Esophagus (tissue), 2 donors: Measurements from ENCODE around the gene SLC17A4. TPM values are rescaled to one million over a fixed set of nuclear protein-coding genes. Genes with fewer than 3 reads are reported as not detected.
"Not testable (repeated sequence)": the region's sequence is repeated elsewhere in the genome, so short reads cannot be mapped to it uniquely, and the experiment has no call there.

Experiments used
- H3K27ac ChIP-seq, 2 donors: one replicate each; pipeline ENCODE4 v1.5.1; 2013; ENCODE audit warnings: low read depth in 2 of 2, mild to moderate bottlenecking in 2 of 2, inconsistent platforms in 1 of 2, low read length in 1 of 2, moderate library complexity in 1 of 2
- H3K27me3 ChIP-seq, 2 donors: one replicate each; pipeline ENCODE4 v1.6.1; 2013; ENCODE audit warnings: low read length in 2 of 2, control low read depth in 1 of 2, mild to moderate bottlenecking in 1 of 2; ENCODE audit not compliant: insufficient read depth in 2 of 2, control insufficient read depth in 1 of 2
- H3K36me3 ChIP-seq, 2 donors: one replicate each; pipeline ENCODE4 v1.6.1; 2013; ENCODE audit warnings: low read length in 1 of 2; ENCODE audit not compliant: control insufficient read depth in 2 of 2, insufficient read depth in 2 of 2
- H3K4me1 ChIP-seq, 2 donors: one replicate each; pipeline ENCODE4 v1.6.1; 2013; ENCODE audit warnings: low read length in 1 of 2; ENCODE audit not compliant: control insufficient read depth in 2 of 2, insufficient read depth in 2 of 2
- H3K4me3 ChIP-seq, 2 donors: one replicate each; pipeline ENCODE4 v1.5.1; 2013; ENCODE audit warnings: low read length in 2 of 2, mild to moderate bottlenecking in 2 of 2, low read depth in 1 of 2, moderate library complexity in 1 of 2
- H3K9me3 ChIP-seq, 2 donors: one replicate each; pipeline ENCODE4 v1.6.1; 2013; ENCODE audit warnings: mild to moderate bottlenecking in 2 of 2, low read depth in 1 of 2, low read length in 1 of 2, moderate library complexity in 1 of 2; ENCODE audit not compliant: control insufficient read depth in 2 of 2, insufficient read depth in 1 of 2
- WGBS, 2 donors: extraction: QIAGEN DNeasy Blood & Tissue Kit; methylation state at CpG; one replicate each; pipeline ENCODE4 v1.1.7; 2013; 5-methylcytosine and 5-hydroxymethylcytosine counted together
- polyA plus RNA-seq, 2 donors: library from polyadenylated mRNA; stranded (reverse); fragments of 200-250 nt; gene quantifications; one replicate each; pipeline ENCODE4 v1.2.3, GENCODE V29; 2013
- donor health status: healthy with polysubstance abuse.
- donor health status: Bipolar disorder and iron deficiency.

The SLC17A4 gene
- polyA plus RNA-seq, 2 donors: not detected

GRCh38 chr6:25748601-25749517 is 5.7 kb upstream of the SLC17A4 start:
- not testable (repeated sequence) for H3K27me3 ChIP-seq, H3K27ac ChIP-seq, H3K4me1 ChIP-seq, H3K36me3 ChIP-seq, H3K9me3 ChIP-seq, H3K4me3 ChIP-seq
- WGBS, 2 donors: 49 to 61% methylated on average over 17 of the region's 17 CpGs

- Histone ChIP-seq H3K4me3 (no peak overlapping the region), H3K4me1 (no peaks in the 10 kb centered on the region), H3K27me3 (no peaks in the 10 kb centered on the region), H3K36me3 (no peaks in the 10 kb centered on the region), H3K9me3 (no peaks in the 10 kb centered on the region), H3K27ac (no peak overlapping the region)
- 52 to 77% methylated on average over 2 of the region's 2 CpGs for WGBS, 2 donors
Observed at GRCh38 chr6:25749837-25750236, 4.7 kb upstream of the SLC17A4 start.

GRCh38 chr6:25750906-25751305 is 3.6 kb upstream of the SLC17A4 start:
- Histone ChIP-seq H3K36me3 (no peaks in the 10 kb centered on the region), H3K4me1 (no peaks in the 10 kb centered on the region), H3K4me3 (no peak overlapping the region), H3K27me3 (peaks cover 0 to 3% of the 10 kb centered on the region in 2 donors), H3K27ac (no peak overlapping the region), H3K9me3 (no peaks in the 10 kb centered on the region)
- 36 to 44% methylated on average over 3 of the region's 3 CpGs for WGBS, 2 donors

- Histone ChIP-seq H3K27me3 (peaks cover 3% of the 10 kb centered on the region in 2 donors), H3K36me3 (no peaks in the 10 kb centered on the region), H3K27ac (no peak overlapping the region), H3K9me3 (no peaks in the 10 kb centered on the region), H3K4me1 (no peaks in the 10 kb centered on the region), H3K4me3 (no peak overlapping the region)
Observed at GRCh38 chr6:25753079-25753478, 1.5 kb upstream of the SLC17A4 start.

GRCh38 chr6:25755483-25755882 is 941 bp downstream of the SLC17A4 start:
- no peak overlapping the region for H3K4me3 ChIP-seq
- 92% methylated on average over 1 of the region's 1 CpG for WGBS, 2 donors
- no peaks in the 10 kb centered on the region for H3K4me1 ChIP-seq

GRCh38 chr6:25756382-25757363 is 2.1 kb downstream of the SLC17A4 start:
- H3K4me3 ChIP-seq: no peak overlapping the region
- no peaks in the 10 kb centered on the region for H3K36me3 ChIP-seq
- H3K4me1 ChIP-seq: no peaks in the 10 kb centered on the region
- H3K27ac ChIP-seq: no peak overlapping the region
- H3K27me3 ChIP-seq: peaks cover 3% of the 10 kb centered on the region in 2 donors
- WGBS, 2 donors: 79 to 83% methylated on average over 9 of the region's 9 CpGs
- H3K9me3 ChIP-seq: no peaks in the 10 kb centered on the region

More at GRCh38 chr6:25755483-25755882, 941 bp downstream of the SLC17A4 start:
- H3K9me3 ChIP-seq: no peaks in the 10 kb centered on the region
- H3K27me3 ChIP-seq: peaks cover 3% of the 10 kb centered on the region in 2 donors
- H3K27ac ChIP-seq: no peak overlapping the region
- no peaks in the 10 kb centered on the region for H3K36me3 ChIP-seq

- Histone ChIP-seq H3K27me3 (peaks cover 3% of the 10 kb centered on the region in 2 donors), H3K4me1 (no peaks in the 10 kb centered on the region), H3K36me3 (no peaks in the 10 kb centered on the region), H3K4me3 (no peak overlapping the region), H3K9me3 (no peaks in the 10 kb centered on the region), H3K27ac (no peak overlapping the region)
- 73 to 80% methylated on average over 6 of the region's 6 CpGs for WGBS, 2 donors
Observed at GRCh38 chr6:25757936-25758642, 3.5 kb downstream of the SLC17A4 start.

GRCh38 chr6:25764611-25765010 is 10.1 kb downstream of the SLC17A4 start:
- no peaks in the 10 kb centered on the region for H3K9me3 ChIP-seq
- H3K36me3 ChIP-seq: no peaks in the 10 kb centered on the region
- H3K27ac ChIP-seq: no peak overlapping the region
- H3K4me3 ChIP-seq: no peak overlapping the region
- H3K4me1 ChIP-seq: no peaks in the 10 kb centered on the region
- no peaks in the 10 kb centered on the region for H3K27me3 ChIP-seq
- 94 to 97% methylated on average over 2 of the region's 2 CpGs for WGBS, 2 donors

GRCh38 chr6:25768566-25768965 is 14.0 kb downstream of the SLC17A4 start:
- no peaks in the 10 kb centered on the region for H3K4me1 ChIP-seq
- no peaks in the 10 kb centered on the region for H3K9me3 ChIP-seq
- H3K27ac ChIP-seq: no peak overlapping the region
- H3K36me3 ChIP-seq: no peaks in the 10 kb centered on the region
- H3K4me3 ChIP-seq: no peak overlapping the region
- 77 to 83% methylated on average over 1 of the region's 1 CpG for WGBS, 2 donors
- no peaks in the 10 kb centered on the region for H3K27me3 ChIP-seq
